Measurements from ENCODE around the gene MEGF8. TPM values are rescaled to one million over a fixed set of nuclear protein-coding genes. Genes with fewer than 3 reads are reported as not detected.

Gene MEGF8
- total RNA-seq, 1 donor from 2014 or later, result 16.4 TPM

GRCh38 chr19:42367929-42368328, 42.5 kb downstream of the MEGF8 start:
- H3K36me3 ChIP-seq, result peaks cover 5% of the 10 kb centered on the region

GRCh38 chr19:42368360-42368759, 42.9 kb downstream of the MEGF8 start:
- no peaks in the 10 kb centered on the region for H3K27me3 ChIP-seq (ENCODE audit: low read depth)
- peaks cover under 1% of the 10 kb centered on the region for H3K36me3 ChIP-seq
- no peak for TF ChIP-seq CTCF (IDR thresholded peaks at IDR 0.05)
- no peak overlapping the region for H3K27ac ChIP-seq
- H3K9me3 ChIP-seq, result no peaks in the 10 kb centered on the region
- H3K4me3 ChIP-seq, result no peak overlapping the region
- intact Hi-C loops (cut with DNase I), result no loop called here
- DNase-seq, result no peak
- H3K4me1 ChIP-seq, result no peaks in the 10 kb centered on the region
- ATAC-seq, result no peak

More at GRCh38 chr19:42367929-42368328, 42.5 kb downstream of the MEGF8 start:
- H3K4me3 ChIP-seq, result no peak overlapping the region
- ATAC-seq (no peak), DNase-seq (no peak)
- TF ChIP-seq CTCF (IDR thresholded peaks at IDR 0.05), result no peak
- H3K27me3 ChIP-seq (ENCODE audit: low read depth), result no peaks in the 10 kb centered on the region
- intact Hi-C loops (cut with DNase I), result no loop called here
- H3K4me1 ChIP-seq, result no peaks in the 10 kb centered on the region
- no peaks in the 10 kb centered on the region for H3K9me3 ChIP-seq
- H3K27ac ChIP-seq, result no peak overlapping the region

- H3K27me3 ChIP-seq (ENCODE audit: low read depth), result no peaks in the 10 kb centered on the region
- no peak overlapping the region for H3K27ac ChIP-seq
- DNase-seq (no peak), ATAC-seq (no peak)
- H3K4me3 ChIP-seq, result no peak overlapping the region
- H3K4me1 ChIP-seq, result no peaks in the 10 kb centered on the region
- TF ChIP-seq CTCF (IDR thresholded peaks at IDR 0.05), result no peak
- no peaks in the 10 kb centered on the region for H3K9me3 ChIP-seq
- intact Hi-C loops (cut with DNase I), result no loop called here
- no peaks in the 10 kb centered on the region for H3K36me3 ChIP-seq
Observed at GRCh38 chr19:42368765-42369164, 43.3 kb downstream of the MEGF8 start.

- intact Hi-C loops (cut with DNase I), result no loop called here
- no peaks in the 10 kb centered on the region for H3K27me3 ChIP-seq (ENCODE audit: low read depth)
- no peaks in the 10 kb centered on the region for H3K4me1 ChIP-seq
- no peaks in the 10 kb centered on the region for H3K9me3 ChIP-seq
- H3K27ac ChIP-seq, result no peak overlapping the region
- no peak for TF ChIP-seq CTCF (IDR thresholded peaks at IDR 0.05)
- ATAC-seq, result no peak
- peaks cover 4% of the 10 kb centered on the region for H3K36me3 ChIP-seq
- no peak overlapping the region for H3K4me3 ChIP-seq
- no peak for DNase-seq
Observed at GRCh38 chr19:42369433-42370067, 44.1 kb downstream of the MEGF8 start.

- no peaks in the 10 kb centered on the region for H3K27me3 ChIP-seq (ENCODE audit: low read depth)
- no peak overlapping the region for H3K4me3 ChIP-seq
- no peak for TF ChIP-seq CTCF (IDR thresholded peaks at IDR 0.05)
- DNase-seq, result no peak
- no peak for ATAC-seq
- no peaks in the 10 kb centered on the region for H3K9me3 ChIP-seq
- no peaks in the 10 kb centered on the region for H3K4me1 ChIP-seq
- peaks cover 8% of the 10 kb centered on the region for H3K36me3 ChIP-seq
- no peak overlapping the region for H3K27ac ChIP-seq
- intact Hi-C loops (cut with DNase I), result no loop called here
Observed at GRCh38 chr19:42370068-42370520, 44.7 kb downstream of the MEGF8 start.
